HG02763 (cell line): ENCODE measurements around the gene E2F8.

ENCODE experiments used
- ATAC-seq: cut with Tn5 transposase; IDR thresholded peaks from one replicate; pipeline ENCODE4 v1.9.1; 2021; ENCODE audit warnings: mild to moderate bottlenecking, moderate library complexity; ENCODE audit not compliant: unreplicated experiment

The E2F8 gene

DNA sequence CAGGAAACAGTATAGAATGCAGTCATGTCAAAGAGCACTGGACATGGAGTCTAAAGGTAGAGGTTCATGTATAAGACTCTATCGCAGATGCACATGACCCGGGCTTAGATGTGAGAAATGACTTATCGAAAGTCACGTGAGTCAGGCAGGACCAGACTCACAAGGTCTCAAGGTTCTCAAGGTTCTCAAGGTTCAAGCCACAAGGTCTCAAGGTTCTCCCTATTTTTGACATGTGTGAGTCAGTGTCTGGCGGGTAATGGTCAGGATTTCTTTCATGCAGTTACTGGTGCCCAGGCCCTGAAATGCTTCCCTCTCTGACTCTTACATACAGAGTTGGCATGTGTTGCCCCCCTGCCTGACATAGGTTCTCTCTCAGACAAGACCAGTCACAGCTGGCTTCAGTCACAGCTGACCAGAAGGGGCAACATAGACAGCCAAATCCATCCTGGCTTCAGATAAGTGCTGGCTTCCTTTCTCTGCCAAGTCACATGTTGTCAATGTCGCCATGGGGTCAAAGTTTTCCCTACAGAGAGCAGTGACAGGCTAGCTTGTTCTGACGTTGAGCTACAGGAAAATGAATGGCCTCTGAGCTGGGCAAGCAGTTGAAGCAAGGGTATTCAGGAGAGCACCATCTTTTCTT, 49.1 kb downstream of the E2F8 start:
- no peak for ATAC-seq

- no peak for ATAC-seq
Observed at GRCh38 chr11:19187833-19188258, 52.9 kb downstream of the E2F8 start.

DNA sequence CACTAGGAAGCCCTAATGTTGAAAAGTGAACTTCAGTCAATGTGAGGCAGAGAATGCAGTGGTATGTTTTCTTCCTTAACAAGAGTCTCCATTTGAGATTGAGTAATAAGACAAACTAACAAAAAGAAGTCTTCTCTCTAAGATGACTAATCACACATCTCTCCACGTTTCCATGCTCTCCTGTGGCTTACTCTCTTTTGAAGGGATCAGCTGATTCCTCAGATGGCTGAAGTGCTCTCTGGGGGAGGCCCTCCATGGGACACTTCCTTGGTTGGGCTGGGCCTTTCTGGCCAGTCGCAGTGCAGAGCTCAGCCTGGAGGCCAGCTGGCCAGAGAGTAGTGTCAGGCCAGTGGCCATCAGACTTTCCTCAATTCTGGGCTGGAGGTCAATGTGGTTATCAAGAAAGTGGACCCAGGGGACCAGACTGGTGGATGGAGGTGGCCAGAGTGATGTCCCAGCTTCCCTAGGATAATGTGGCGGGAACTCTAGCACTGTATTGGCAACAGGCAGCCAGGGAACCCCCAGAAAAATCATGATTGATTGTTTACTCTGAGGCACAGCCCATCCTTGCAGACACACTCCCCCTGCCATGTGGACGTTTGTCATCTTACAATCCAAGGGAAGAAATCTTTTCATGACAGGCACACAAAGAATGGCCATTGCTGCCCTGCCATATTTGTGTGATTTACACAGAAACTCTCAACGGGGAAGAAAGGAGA, 53.5 kb downstream of the E2F8 start:
- ATAC-seq: no peak

DNA sequence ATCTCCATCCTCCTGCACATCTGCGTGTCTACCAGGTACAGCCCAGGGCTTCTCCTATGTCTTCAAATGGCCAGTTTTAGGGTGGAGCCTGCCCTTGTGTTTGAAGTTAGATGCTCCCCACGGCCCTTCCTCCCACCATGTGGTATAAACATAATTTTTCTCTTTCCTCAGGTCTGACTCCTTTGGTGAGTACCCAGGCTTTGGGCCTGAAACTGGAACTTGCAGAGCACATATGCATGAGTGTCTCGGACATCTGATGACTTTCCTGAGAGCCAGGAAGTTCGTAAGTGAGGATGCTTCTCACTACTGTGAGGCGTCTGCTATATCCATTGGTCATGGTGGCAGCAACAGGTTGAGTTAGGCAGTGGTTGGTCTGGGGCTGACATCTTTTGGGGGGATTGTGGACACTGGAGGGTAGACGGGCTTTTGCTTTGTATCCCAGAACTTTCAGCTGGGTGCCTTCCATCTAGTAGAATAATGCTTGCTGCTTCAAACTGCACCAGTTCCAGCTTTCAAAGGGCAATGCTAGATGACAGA, 55.2 kb downstream of the E2F8 start:
- ATAC-seq: no peak

GRCh38 chr11:19185036-19185435, 55.7 kb downstream of the E2F8 start:
- ATAC-seq: no peak

- no peak for ATAC-seq
Observed at GRCh38 chr11:19183646-19184045, 57.1 kb downstream of the E2F8 start.

GRCh38 chr11:19181531-19182261, 59.0 kb downstream of the E2F8 start:
- ATAC-seq: no peak

DNA sequence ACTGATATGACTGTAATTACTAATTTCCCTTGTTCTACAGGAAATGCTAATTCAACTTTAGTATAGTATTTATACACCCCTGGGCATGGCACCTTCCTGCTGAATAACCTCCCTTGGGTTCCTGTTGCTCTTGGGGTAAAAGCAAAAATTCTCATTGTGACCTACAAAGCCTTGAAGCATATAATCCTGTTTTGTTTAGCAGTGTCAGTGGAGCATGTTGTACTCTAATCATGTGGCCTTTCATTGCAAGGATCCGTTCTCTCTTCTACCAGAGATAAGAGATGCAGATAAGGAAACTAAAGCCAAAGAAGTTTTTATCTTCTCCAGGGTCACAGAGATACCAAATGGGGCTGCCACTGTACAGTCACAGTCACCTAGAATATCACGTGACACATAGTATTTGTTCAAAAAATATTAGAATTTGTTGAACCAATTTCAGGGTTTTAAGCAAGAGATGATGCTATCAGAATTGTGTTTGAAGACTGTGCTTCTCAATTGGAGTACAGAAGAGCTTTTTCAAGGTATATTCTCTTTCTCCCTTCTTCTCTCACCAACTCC, 64.0 kb downstream of the E2F8 start:
- no peak for ATAC-seq
